ENCODE measurements around the gene TSTD1.
"Not testable (repeated sequence)": the region's sequence is repeated elsewhere in the genome, so short reads cannot be mapped to it uniquely, and the experiment has no call there.

The TSTD1 gene

GRCh38 chr1:161033751-161034150 lies 5.0 kb downstream of the TSTD1 start:
- DNase-seq (ENCODE audit: low read depth): no peak

GRCh38 chr1:161032409-161032808 lies 6.4 kb downstream of the TSTD1 start:
- no peak for DNase-seq (ENCODE audit: low read depth)

GRCh38 chr1:161031874-161032273 lies 6.9 kb downstream of the TSTD1 start:
- DNase-seq (ENCODE audit: low read depth): no peak

- not testable (repeated sequence) for DNase-seq (ENCODE audit: low read depth)
These were observed 9.3 kb downstream of the TSTD1 start for GRCh38 chr1:161029466-161029865.

- DNase-seq (ENCODE audit: low read depth): not testable (repeated sequence)
These were observed 11.8 kb downstream of the TSTD1 start for GRCh38 chr1:161026954-161027353.

GRCh38 chr1:161022432-161022831 lies 16.3 kb downstream of the TSTD1 start:
- not testable (repeated sequence) for DNase-seq (ENCODE audit: low read depth)

- no peak for DNase-seq (ENCODE audit: low read depth)
These were observed 16.8 kb downstream of the TSTD1 start for GRCh38 chr1:161021970-161022353.

GRCh38 chr1:161021165-161021969 lies 17.4 kb downstream of the TSTD1 start:
- peak; percentile 68 for DNase-seq (ENCODE audit: low read depth)

GRCh38 chr1:161020509-161021164 lies 18.1 kb downstream of the TSTD1 start, which contains the start of gene F11R:
Gene F11R (minus strand): TSS chr1:161021152. CDS start chr1:161021073, 79 bp downstream.
- DNase-seq (ENCODE audit: low read depth): no peak

- DNase-seq (ENCODE audit: low read depth): no peak
These were observed 18.8 kb downstream of the TSTD1 start for GRCh38 chr1:161019751-161020495.

GRCh38 chr1:161019111-161019660 lies 19.6 kb downstream of the TSTD1 start:
- DNase-seq (ENCODE audit: low read depth): not testable (repeated sequence)

- no peak for DNase-seq (ENCODE audit: low read depth)
These were observed 20.2 kb downstream of the TSTD1 start for GRCh38 chr1:161018631-161018930.

GRCh38 chr1:161017756-161018630 lies 20.8 kb downstream of the TSTD1 start:
- no peak for DNase-seq (ENCODE audit: low read depth)

- DNase-seq (ENCODE audit: low read depth): not testable (repeated sequence)
These were observed 21.6 kb downstream of the TSTD1 start for GRCh38 chr1:161017181-161017580.

GRCh38 chr1:161016683-161017082 lies 22.1 kb downstream of the TSTD1 start:
- not testable (repeated sequence) for DNase-seq (ENCODE audit: low read depth)

GRCh38 chr1:161013488-161014230 lies 25.1 kb downstream of the TSTD1 start:
- DNase-seq (ENCODE audit: low read depth): peak; percentile 35

- DNase-seq (ENCODE audit: low read depth): no peak
These were observed 25.7 kb downstream of the TSTD1 start for GRCh38 chr1:161013131-161013487.

GRCh38 chr1:161012420-161012819 lies 26.3 kb downstream of the TSTD1 start:
- no peak for DNase-seq (ENCODE audit: low read depth)

- no peak for DNase-seq (ENCODE audit: low read depth)
These were observed 29.1 kb downstream of the TSTD1 start for GRCh38 chr1:161009602-161010211.

- DNase-seq (ENCODE audit: low read depth): no peak
These were observed 29.8 kb downstream of the TSTD1 start for GRCh38 chr1:161008869-161009510.
